Nucleus accumbens (tissue), 56 donors: ENCODE data around the gene CARD11.

Experiments used
- DNase-seq, 56 donors: peaks; one replicate each; lab custom pipeline; 2025; lab: John Stamatoyannopoulos, UW

CARD11 gene

DNA sequence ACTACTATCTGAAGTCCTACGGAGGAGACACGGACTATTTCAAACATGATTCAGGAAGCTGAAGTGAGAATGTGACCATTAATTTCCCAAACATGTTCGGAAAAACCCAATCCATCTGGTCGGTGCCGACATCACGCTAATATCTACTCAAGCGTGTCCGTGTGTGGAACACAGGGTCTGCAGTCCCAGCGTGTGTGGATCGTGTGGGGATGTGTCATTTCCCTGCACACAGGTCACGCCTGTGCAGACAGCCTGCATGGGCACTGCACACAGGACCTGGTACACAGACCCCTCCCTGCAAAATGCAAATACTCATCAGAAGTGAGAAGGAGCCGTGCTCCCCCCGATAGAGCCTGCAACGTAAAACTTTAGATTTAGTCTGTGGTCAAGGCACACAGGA, 57.8 kb downstream of the CARD11 start:
- DNase-seq, result no peak

DNA sequence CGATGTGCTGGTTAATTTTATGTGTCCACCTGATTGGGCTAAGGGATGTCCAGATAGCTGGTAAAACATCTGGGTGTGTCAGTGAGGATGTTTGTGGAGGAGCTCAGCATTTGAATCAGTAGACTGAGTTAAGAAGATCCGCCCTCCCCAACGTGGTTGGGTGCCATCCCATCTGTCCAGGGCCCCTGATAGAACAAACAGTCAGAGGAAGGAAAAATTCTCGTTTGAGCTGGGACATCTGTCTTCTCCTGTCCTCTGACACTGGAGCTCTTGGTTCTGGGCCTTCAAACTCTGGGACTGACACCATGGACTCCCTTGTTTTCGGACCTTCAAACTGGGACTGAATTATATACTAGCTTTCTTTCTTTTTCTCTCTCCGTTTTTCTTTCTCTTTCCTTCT, 59.6 kb downstream of the CARD11 start:
- DNase-seq, result no peak

DNA sequence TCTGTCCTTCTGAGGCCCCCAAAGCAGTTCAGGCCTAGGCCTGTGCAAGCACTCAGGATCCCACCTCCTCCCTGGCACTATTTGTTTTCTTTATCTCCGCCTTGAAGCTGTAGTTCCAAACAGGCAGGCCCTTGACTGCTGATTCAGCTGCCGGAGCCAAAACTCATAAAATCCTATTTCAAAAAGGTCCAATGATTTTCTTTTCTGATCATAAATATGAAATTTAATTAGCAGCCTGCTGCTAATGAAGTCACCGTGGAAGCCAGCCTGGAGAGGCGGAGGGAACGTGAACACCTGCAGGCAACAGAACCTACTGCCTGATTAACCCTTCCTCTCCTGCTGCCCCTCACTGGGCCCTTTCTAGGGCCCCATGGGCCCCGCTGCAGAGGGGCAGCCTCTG, 60.1 kb downstream of the CARD11 start:
- DNase-seq, result no peak

DNA sequence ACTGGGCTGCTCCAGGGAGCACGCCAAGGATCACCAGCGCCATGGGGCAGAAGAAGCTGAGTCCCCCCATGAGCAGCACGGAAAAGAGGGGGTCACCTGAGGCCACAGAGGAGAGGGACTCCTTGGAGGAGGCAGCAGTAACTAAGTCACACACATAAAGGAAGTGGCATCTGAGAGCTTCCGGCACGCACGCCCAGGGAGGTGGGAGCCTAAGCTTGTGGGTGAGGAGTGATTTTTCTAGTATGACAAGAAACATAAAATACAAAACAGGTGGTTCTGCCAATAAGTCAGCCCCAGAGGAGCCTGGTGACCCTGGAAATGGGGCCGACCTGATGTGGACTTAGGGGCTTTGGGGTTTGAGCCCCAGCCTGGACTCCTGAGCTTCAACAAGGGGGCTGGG, 60.8 kb downstream of the CARD11 start:
- DNase-seq, result no peak

DNA sequence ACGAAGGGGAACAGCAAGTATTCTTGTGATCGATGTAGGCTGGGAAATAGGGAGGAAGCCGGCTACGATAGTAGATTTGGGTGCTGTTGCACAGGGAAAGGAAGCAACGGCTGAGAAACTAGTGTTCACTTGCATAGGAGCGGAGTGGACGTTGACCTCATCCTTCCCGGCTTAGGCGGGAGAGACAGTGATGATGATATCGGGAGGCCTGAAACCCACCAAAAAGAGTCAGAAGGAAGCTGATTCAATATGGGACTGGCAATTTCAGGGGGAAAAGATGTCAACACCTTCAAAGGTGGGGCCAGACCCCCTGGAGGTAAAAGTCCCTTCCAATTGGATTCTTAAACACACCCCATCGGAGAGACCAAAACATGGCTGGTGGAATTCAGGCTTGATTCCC, 61.3 kb downstream of the CARD11 start:
- no peak for DNase-seq

DNA sequence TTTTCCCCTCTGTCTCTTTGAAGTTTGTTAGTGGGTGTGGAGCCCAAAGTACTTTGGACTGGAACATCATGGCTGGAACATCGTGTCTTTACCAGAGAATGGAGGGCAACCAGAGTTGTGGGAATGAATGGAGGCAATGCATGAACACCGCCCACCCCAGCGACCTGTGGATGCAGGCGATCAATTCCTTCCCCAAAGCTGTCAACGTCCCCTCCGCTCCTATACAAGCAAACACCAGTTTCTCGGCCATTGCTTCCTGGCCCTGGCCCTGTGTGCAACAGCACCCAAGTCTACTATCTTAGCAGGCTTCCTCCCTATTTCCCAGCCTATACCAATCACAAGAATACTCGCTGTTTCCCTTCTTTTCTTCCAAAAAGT, 62.6 kb downstream of the CARD11 start:
- DNase-seq, result no peak

DNA sequence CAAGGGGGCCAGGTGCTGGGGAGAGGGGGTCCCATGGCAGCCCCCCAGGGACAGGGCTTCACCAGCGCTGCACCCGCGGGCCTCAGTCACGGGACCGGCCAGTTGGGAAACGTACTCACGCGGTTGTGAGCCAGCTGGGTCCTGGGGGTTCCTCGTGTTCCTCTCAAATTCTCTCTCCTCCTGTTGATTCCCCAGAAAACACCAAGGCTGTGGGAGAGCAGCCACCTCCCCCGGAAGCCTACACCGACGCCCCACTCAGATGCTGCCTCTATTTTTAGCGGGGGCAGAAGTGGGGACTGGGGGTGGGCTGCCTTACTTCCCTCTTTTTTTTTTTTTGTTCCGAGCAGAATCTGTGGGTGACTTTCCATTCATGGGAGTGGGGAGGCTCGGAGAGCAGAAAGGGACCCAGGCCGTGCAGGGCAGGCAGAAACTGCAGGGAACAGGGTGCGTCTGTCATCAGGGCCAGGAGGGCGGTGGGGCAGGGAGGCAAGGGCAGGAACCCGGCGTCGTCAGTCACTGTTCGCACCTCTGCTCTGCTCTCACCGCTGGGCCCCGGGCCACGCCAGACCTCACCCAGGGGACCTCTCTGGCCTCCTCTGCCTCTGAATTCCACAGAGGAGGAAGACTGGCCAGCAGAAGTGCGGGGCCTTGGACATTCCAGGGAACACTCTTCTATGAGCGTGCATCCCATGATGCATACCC, 63.1 kb downstream of the CARD11 start:
- DNase-seq, result peak in 5 of 56 donors; percentile 1 to 28 (median 7)

DNA sequence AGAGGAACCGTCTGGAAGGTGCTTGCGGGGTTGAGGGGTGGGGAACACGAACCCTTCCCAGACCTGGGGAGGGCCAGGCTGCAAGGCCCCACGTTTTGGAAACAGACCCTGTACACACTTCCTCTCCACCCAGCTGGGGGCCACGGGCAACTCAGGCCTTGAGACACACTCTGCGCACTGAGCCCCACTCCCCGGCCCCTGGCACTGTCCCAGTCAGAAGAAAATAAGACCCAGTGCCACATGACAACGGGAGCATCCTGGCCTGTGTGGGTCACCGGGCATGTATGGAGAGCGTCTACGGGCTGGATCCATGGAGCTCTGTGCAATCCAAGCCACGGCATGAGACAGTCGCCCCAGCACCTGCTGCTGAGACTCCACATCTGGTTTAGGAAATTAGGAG, 63.7 kb downstream of the CARD11 start:
- peak in 1 of 56 donors; percentile 8 for DNase-seq

DNA sequence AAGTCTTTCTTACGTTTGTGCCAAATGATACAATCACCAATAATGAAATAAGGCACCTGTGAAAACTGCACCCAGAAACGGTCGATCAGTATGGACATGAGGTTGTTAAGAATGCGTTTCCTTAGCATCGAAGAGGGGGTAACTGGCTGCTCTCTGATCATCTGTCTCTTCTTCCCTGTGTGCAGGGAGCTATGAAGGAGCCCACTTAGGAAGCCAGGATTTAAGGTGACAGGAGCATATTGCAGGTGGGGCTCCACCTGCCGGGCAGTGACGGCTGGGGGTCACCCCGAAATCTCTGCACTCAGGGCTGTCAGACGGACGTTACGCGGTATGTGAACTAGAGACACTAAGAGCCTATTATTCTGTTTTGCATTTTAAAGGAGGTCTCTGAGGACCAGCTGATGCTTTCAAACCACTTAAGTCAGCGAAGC, 64.5 kb downstream of the CARD11 start:
- no peak for DNase-seq

DNA sequence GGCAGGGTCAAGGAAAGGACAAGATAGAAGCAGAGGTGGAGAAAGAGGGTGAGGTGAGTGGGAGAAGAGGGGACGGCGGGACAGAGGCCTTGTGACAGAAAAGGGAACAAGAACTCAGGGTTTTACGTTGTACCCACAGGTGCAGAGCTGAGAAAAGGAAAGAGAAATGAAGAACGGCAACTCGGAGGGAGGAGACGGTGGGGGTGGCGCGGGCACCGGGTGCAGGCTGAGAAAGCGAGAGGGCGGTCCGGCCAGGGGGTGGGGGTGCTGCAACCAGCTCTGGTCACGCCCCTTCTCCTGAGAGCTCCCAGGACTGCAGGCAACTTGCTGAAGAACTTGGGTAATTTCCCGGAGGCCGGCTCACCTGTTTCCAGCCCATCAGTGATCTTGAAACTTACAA, 65.3 kb downstream of the CARD11 start:
- DNase-seq, result peak in 7 of 56 donors; percentile 2 to 24 (median 12)

DNA sequence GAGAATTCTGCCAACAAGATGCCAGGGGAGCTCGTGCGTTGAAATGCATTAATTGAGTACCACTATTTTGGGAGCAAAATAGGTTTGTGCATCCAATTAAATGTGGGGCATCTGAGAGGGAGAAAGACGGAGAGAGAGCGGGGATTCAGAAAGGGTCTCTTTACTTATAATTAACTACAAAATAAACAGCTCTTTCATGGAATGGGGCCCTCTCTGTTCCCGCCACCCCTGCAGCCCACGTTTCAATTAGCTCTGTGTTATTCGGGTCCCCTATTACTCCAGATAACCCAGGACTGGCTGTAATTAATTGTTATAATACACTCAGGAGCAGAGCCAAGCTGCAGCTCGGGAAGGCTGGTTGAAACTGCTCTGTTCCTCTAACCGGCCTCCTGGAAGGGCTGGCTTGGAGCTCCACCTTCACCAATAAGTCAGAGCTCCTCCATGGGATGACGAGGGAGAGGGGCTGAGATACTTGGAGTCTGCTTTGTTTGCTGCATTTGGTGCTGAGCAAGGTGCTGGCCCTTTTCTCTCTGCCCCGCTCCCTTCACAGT, 67.8 kb downstream of the CARD11 start:
- no peak for DNase-seq

DNA sequence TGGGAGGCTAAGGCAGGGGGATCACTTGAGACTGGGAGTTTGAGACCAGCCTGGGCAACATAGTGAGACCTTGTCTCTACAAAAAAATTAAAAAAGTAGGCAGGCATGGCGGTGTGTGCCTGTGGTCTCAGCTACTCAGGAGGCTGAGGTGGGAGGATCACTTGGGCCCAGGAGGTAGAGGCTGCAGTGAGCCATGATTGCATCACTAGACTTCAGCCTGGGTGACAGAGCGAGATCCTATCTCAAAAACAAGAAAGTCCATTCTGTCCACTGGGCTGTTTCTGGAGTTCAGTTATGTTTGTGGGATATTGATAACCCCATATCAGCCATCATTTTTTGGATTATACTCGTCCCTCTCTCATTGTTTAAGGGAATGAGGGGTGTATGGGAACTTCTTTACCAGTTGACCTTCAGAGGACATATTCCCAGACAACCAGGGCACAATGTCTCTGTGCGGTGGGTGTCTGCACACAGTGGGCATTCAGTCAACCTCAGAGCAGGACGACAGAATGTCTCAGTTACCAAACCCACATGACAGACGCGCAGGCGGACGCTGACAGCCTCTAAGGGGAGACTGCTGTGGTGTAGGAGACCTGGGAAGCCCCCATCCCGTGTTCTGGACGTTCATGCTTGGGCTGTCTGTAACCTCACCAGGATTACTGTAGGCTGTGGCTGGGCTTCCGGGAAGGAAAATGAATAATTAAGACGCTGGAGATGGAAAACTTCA, 69.4 kb downstream of the CARD11 start:
- DNase-seq, result no peak

DNA sequence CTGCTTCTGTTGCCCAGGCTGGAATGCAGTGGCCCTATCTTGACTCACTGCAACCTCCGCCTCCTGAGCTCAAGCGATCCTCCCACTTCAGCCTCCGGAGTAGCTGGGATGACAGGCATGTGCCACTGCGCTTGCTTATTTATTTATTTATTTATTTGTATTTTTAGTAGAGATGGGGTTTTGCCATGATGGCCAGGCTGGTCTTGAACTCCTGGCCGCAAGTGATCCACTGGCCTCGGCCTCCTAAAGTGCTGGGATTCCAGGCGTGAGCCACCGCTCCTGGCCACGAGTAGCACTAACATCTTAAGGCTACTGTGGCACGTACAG, 70.9 kb downstream of the CARD11 start:
- no peak for DNase-seq

DNA sequence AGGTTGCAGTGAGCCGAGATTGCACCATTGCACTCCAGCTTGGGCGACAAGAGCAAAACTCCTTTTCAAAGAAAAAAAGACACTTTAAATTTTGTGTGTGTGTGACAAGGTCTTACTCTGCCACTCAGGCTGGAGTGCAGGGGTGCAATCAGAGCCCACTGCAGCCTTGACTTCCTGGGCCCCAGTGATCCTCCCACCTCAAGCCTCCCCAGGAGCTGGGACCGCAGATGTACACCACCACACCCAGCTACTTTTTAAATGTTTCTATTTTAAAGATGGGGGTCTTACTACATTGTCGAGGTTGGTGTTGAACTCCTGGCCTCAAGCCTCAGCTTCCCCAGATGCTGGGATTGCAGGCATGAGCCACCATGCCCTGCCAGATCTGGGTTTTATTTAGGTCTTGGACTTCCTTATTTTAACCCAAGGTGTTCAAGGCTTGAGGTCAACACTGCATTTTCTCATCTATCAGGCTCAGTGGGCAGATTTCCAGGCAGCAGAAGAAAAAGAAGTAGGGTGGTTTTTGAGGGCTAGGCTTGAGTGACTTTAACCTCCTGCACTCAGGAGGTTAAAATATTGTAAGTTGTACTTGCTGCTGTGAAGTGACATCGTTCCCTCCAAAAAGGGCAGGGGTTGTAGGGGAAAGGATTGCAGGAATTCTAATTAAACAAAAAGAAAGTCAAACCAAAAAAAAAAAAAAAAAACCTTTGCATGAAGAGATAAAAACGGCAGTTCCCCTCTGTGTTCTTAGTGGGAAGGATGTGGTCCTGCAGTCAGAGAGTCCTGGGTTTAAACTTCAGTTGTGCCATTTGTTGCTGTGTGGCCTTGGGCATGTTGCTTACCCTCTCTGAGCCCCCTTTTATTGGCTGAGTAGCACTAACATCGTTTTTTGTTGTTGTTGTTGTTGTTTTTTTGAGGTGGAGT, 71.5 kb downstream of the CARD11 start:
- no peak for DNase-seq

DNA sequence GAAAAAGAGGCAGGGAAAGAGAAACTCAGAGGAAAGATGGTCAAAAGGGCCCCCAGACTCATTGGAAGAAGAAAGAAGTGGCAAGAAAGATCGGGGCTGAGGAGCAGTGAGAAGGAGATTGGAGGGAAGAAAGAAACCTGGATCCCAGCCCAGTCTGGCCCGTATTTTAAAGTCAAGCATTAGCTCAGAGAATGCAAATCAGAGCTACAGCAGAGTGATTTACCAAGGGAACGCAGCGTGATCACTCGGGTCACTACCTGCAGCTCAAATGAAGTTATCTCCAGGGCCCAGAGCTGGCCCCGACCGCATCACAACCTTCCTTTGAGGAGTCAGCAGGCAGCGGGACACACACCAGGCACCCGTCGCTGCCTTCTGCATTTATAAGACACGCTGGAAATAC, 72.8 kb downstream of the CARD11 start:
- DNase-seq, result no peak

DNA sequence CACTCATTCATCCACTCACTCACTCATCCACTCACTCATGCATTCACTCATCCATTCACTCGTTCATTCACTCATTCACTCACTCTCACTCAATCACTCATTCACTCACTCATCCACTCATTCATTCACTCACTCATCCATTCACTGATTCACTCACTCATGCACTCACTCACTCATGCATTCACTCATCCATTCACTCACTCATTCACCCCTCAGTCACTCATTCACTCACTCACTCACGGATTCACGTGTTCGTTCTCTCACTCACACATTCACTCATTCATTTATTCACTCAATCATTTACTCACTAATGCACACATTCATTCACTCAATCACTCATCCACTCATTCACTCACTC, 73.4 kb downstream of the CARD11 start:
- no peak for DNase-seq

DNA sequence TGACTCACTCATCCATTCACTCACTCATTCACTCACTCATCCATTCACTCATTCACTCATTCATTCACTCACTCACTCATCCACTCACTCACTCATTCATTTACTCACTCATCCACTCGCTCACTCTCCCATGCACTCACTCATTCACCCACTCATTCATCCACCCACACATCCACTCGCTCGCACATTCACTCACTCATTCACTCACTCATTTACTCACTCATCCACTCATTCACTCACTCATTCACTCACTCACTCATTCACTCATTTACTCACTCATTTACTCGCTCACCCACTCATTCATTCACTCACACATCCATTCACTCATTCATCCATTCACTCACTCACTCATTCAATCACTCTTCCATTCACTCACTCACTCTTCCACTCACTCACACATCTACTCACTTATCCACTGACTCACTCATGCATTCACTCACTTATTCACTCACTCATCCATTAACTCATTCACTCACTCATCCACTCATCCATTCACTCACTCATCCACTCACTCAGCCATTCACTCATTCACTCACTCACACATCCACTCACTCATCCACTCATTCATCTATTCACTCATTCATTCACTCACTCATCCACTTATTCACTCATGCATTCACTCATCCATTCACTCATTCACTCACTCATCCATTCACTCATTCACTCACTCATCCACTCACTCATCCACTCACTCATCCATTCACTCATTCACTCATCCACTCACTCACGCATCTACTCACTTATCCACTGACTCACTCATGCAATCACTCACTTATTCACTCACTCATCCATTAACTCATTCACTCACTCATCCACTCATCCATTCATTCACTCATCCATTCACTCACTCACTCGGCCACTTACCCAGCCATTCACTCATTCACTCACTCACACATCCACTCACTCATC, 74.0 kb downstream of the CARD11 start:
- no peak for DNase-seq

DNA sequence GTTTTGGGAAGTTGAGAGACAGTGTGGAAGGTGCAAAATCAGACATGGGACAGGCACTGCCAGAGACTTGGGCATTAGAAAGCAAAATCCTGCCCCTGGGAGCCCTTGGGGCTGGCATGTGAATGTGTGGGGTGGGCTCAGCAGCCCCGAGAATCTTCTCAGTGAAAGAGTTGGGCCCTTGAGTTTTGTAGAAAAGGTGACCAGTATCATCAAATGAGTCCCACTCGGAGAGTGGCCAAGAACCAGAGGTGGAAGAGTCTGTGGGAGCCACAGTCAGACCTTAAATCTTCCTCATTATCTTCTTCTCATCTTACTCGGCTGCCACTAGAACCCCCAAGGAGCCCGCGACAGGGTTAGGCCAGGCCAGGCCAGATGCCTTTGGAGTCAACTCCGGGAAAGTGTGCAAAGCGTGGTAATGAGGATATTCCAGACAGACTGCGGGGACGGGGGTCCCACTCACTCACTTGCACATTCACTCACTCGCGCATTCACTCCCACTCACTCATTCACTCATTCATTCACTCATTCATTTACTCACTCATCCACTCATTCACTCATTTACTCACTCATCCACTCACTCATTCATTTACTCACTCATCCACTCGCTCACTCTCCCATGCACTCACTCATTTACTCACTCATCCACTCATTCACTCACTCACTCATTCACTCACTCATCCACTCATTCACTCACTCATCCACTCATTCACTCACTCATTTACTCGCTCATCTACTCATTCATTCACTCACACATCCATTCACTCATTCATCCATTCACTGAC, 74.9 kb downstream of the CARD11 start:
- DNase-seq, result no peak

DNA sequence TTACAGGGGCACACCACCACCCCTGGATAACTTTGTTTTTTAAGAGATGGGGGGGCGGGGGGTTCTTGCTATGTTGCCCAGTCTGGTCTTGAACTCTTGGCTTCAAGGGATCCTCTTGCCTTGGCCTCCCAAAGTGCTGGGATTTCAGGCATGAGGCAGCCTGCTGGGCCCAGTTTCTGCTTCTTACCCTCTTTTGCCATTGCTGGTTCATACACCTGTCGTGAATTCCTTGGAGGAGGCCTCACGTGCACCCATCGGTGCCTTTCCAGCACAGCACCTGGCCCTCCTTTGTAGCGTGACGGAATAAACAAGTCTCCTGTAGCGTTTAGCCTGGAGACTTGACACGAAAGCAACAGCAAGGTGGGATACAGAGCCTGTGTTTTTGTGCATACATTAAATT, 75.5 kb downstream of the CARD11 start:
- no peak for DNase-seq
